NB4 (cell line): ENCODE results near the gene IL17REL.

Experiments
- DNase-seq: peaks from one replicate; pipeline ENCODE4 v3.0.0; 2010; ENCODE audit warnings: low read depth
- H3K4me3 ChIP-seq: one replicate; pipeline ENCODE4 v1.5.1; 2011; ENCODE audit warnings: mild to moderate bottlenecking, low read depth, low read length, moderate library complexity
- CTCF ChIP-seq: IDR thresholded peaks from one replicate; pipeline ENCODE4 v1.5.1; 2012; ENCODE audit warnings: low read depth, low read length
- MAX ChIP-seq: IDR thresholded peaks from 2 replicates; pipeline ENCODE4 v1.6.1; 2011; ENCODE audit warnings: low read depth, low read length
- MYC ChIP-seq: IDR thresholded peaks from 2 replicates; pipeline ENCODE4 v1.6.1; 2011; ENCODE audit warnings: low read depth, low read length
- POLR2A ChIP-seq: IDR thresholded peaks from 2 replicates; pipeline ENCODE4 v1.6.1; 2011; ENCODE audit warnings: mild to moderate bottlenecking; ENCODE audit not compliant: insufficient read length; ENCODE audit errors: extremely low read depth

Gene IL17REL

GRCh38 chr22:50027639-50028537 is 15.3 kb upstream of the IL17REL start:
- TF ChIP-seq POLR2A, result no peak
- no peak for TF ChIP-seq CTCF
- no peak for TF ChIP-seq MAX
- no peak for TF ChIP-seq MYC
- H3K4me3 ChIP-seq, result no peak overlapping the region
- DNase-seq, result peak; percentile 30

GRCh38 chr22:50025993-50026392 is 13.4 kb upstream of the IL17REL start:
- DNase-seq, result no peak
- no peak for TF ChIP-seq CTCF
- no peak for TF ChIP-seq MAX
- no peak for TF ChIP-seq POLR2A
- H3K4me3 ChIP-seq, result no peak overlapping the region

GRCh38 chr22:50022171-50022819 is 9.7 kb upstream of the IL17REL start:
- no peak overlapping the region for H3K4me3 ChIP-seq
- DNase-seq, result no peak
- TF ChIP-seq CTCF (no peak), MAX (no peak), POLR2A (no peak), MYC (no peak)

- no peak overlapping the region for H3K4me3 ChIP-seq
- TF ChIP-seq MAX (no peak), CTCF (no peak), MYC (no peak), POLR2A (no peak)
- DNase-seq, result no peak
These were observed 8.0 kb upstream of the IL17REL start for GRCh38 chr22:50020606-50021005.

- DNase-seq, result no peak
- no peak overlapping the region for H3K4me3 ChIP-seq
- TF ChIP-seq CTCF (no peak), POLR2A (no peak), MAX (no peak), MYC (no peak)
These were observed 6.8 kb upstream of the IL17REL start for GRCh38 chr22:50019316-50019715.
